ENCODE measurements around the gene CDCP2. TPM values are rescaled to one million over a fixed set of nuclear protein-coding genes. Genes with fewer than 3 reads are reported as not detected.

The CDCP2 gene
- total and polyA plus RNA-seq, 7 donors = 0.04 TPM; not detected in 6

DNA sequence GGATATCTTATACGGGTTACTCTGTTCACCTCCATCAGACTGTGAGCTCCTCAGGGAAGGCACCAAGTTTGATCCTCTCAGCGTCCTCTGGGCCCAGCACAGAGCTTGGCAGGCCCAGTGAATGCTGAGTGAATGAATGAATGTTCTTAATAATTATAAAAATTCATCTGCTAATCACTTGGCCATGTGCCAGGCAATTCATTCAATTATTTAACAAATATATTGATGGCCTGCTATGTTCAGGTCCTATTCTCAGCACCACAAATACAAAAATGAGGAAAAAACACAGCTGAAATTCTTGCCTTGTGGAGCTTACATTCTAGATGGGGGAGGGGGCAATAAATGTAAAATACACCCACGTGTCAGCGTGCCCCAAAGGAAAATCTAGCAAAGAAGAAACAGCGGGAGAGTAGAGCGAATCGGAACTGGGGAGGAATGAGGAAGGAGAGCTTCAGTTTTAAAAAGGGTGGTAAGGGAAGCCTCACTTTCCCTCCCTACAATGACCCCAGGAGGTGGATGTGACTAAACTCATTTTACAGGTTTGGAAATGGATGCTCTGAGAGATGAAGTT, 15.8 kb downstream of the CDCP2 start:
- Histone ChIP-seq H3K27ac (no peak overlapping the region), H3K9me3 (no peaks in the 10 kb centered on the region), H3K4me1 (no peaks in the 10 kb centered on the region), H3K36me3 (no peaks in the 10 kb centered on the region), H3K4me3 (no peak overlapping the region), H3K27me3 (no peaks in the 10 kb centered on the region)
- 77 to 88% methylated on average over 7 of the region's 7 CpGs for WGBS, 2 donors
- no peak for TF ChIP-seq EP300 (IDR thresholded peaks at IDR 0.05)
- no peak for TF ChIP-seq POLR2AphosphoS5 (IDR thresholded peaks at IDR 0.05)
- TF ChIP-seq POLR2A (IDR thresholded peaks at IDR 0.05) = no peak
- TF ChIP-seq, protein P1, sequence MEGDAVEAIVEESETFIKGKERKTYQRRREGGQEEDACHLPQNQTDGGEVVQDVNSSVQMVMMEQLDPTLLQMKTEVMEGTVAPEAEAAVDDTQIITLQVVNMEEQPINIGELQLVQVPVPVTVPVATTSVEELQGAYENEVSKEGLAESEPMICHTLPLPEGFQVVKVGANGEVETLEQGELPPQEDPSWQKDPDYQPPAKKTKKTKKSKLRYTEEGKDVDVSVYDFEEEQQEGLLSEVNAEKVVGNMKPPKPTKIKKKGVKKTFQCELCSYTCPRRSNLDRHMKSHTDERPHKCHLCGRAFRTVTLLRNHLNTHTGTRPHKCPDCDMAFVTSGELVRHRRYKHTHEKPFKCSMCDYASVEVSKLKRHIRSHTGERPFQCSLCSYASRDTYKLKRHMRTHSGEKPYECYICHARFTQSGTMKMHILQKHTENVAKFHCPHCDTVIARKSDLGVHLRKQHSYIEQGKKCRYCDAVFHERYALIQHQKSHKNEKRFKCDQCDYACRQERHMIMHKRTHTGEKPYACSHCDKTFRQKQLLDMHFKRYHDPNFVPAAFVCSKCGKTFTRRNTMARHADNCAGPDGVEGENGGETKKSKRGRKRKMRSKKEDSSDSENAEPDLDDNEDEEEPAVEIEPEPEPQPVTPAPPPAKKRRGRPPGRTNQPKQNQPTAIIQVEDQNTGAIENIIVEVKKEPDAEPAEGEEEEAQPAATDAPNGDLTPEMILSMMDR (IDR thresholded peaks at IDR 0.05) = no peak
- DNase-seq = no peak
- intact Hi-C loops (cut with DNase I) = no loop called here

DNA sequence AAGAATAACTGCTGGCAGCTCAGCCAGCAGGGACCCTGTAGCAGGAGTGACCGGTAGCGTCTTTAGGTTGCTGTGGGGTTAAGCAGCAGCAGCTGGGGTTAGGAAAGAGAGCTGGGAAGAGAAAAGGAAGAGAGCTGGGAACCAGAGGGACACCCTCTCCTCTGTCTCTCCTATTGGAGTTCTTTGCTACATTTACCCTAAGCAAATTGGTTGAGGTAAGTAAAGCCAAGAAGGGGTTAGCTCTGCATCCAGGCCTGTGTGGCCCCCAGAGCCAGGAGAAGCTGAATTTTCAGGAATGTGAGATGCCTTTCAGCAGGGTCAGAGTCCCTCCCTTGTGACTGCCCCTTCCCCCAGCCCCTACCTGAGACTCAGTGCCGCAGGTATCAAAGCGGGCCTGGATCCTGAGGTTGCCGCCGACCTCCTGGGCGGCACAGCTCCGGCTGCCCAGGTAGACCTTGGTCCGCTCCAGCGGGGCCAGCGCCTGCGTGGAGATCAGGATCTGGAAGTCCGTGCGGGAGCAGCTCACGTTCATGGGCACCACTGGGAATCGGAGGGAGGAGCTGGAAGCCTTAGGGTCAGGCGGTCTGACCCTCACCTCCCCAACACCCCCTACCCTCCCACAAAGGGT, 16.4 kb downstream of the CDCP2 start:
- Histone ChIP-seq H3K27ac (no peak overlapping the region), H3K27me3 (no peaks in the 10 kb centered on the region)
- intact Hi-C loops (cut with DNase I) = no loop called here

DNA sequence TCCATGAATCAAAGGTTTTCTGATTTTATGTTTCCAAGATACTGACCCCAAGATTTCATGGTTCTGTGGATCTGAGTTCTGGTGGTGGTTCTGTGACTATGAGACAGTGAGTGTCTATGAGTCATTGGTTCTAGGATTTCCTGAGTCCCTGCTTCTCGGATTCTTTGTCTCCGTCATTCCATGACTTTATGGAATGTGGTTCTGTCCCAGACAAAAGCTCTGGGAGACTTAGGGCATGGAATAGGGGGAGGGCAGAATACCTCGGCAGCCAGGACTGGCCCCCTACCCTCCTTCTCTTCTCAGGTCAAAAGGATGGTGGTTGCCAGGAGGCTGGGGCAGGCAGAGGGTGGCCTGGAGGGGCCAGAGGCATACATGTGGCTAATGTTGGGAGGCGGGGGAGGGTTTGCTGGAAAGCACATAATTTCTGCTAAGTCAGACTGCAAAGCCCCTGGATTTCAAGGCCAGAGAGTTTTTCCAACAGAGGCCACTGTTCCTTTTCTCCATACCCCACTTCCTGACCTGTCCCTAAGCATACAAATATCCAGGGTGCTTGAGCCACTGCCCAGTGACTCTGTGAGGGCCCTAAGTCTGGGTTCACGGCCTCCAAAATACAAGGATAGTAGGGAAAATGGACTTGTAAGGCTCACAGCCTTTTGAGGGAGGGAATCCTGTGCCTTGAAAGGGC, 17.2 kb downstream of the CDCP2 start:
- Histone ChIP-seq H3K4me1 (no peaks in the 10 kb centered on the region), H3K9me3 (no peaks in the 10 kb centered on the region), H3K27ac (no peak overlapping the region), H3K27me3 (no peaks in the 10 kb centered on the region), H3K4me3 (no peak overlapping the region), H3K36me3 (no peaks in the 10 kb centered on the region)
- intact Hi-C loops (cut with DNase I) = no loop called here
- no peak for TF ChIP-seq POLR2AphosphoS5 (IDR thresholded peaks at IDR 0.05)
- TF ChIP-seq, protein P1 (IDR thresholded peaks at IDR 0.05) = no peak
- no peak for TF ChIP-seq EP300 (IDR thresholded peaks at IDR 0.05)
- no peak for TF ChIP-seq POLR2A (IDR thresholded peaks at IDR 0.05)
- 74 to 85% methylated on average over 5 of the region's 5 CpGs for WGBS, 2 donors
- no peak for DNase-seq

More for the DNA sequence above, 16.4 kb downstream of the CDCP2 start:
- TF ChIP-seq POLR2AphosphoS5 (IDR thresholded peaks at IDR 0.05) = no peak
- TF ChIP-seq POLR2A (IDR thresholded peaks at IDR 0.05) = no peak
- TF ChIP-seq, protein P1 (IDR thresholded peaks at IDR 0.05) = no peak
- no peak for TF ChIP-seq EP300 (IDR thresholded peaks at IDR 0.05)
- WGBS, 2 donors = 96 to 97% methylated on average over 17 of the region's 17 CpGs
- Histone ChIP-seq H3K36me3 (no peaks in the 10 kb centered on the region), H3K4me3 (no peak overlapping the region), H3K9me3 (no peaks in the 10 kb centered on the region), H3K4me1 (no peaks in the 10 kb centered on the region)
- no peak for DNase-seq

DNA sequence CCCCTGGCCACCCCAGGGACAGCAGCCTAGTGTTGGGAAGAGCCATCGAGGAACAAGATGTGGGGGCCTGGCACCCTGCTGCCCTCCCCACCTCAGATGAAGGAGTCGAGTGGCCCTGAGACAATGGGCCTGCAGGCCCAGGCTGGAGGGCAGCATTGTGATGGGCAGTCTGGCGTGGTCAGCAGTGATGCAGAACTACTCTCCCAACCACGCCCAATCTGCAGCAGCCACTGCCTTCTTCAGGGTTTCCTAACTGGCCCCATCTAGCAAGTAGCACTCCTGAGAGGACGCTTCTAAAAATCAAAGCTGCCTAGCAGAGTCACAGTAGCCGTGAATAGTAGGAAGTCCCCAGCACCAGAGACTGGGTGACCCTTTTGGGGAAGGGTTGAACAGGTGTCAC, 18.5 kb downstream of the CDCP2 start:
- intact Hi-C loops (cut with DNase I) = no loop called here
- Histone ChIP-seq H3K4me1 (no peaks in the 10 kb centered on the region), H3K27me3 (no peaks in the 10 kb centered on the region), H3K36me3 (no peaks in the 10 kb centered on the region), H3K9me3 (no peaks in the 10 kb centered on the region), H3K27ac (no peak overlapping the region), H3K4me3 (no peak overlapping the region)
- 88 to 93% methylated on average over 6 of the region's 6 CpGs for WGBS, 2 donors
- no peak for DNase-seq
- TF ChIP-seq POLR2A (IDR thresholded peaks at IDR 0.05) (no peak), EP300 (IDR thresholded peaks at IDR 0.05) (no peak), POLR2AphosphoS5 (IDR thresholded peaks at IDR 0.05) (no peak)
- TF ChIP-seq, protein P1 (IDR thresholded peaks at IDR 0.05) = no peak

Measured in sigmoid colon (tissue), 7 donors.